NCI-H748 treated with DMSO at 0.1 percent for 48 hours (cell line): ENCODE results near the gene PPP3CA.

Experiments
- DNase-seq: peaks from one replicate; lab custom pipeline; 2025; lab: John Stamatoyannopoulos, UW

The PPP3CA gene

DNA sequence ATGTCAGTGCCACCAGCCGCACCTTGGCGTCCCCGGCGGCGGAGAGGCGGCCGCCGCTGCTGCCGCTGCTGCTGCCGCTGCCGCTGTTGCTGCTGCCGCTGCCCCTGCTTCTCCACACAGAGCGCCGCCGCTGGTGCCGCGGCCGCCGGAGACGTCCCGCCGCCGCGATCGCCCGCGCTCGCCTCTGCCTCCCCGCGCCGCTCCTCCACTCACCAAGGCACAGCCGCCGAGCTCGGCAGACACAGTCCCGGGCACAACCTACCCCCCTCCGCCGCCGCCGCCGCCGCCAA is at the start of gene PPP3CA:
TSS of gene PPP3CA (minus strand) at position 260 of the 290 bp plus-strand sequence.
- DNase-seq: no peak

DNA sequence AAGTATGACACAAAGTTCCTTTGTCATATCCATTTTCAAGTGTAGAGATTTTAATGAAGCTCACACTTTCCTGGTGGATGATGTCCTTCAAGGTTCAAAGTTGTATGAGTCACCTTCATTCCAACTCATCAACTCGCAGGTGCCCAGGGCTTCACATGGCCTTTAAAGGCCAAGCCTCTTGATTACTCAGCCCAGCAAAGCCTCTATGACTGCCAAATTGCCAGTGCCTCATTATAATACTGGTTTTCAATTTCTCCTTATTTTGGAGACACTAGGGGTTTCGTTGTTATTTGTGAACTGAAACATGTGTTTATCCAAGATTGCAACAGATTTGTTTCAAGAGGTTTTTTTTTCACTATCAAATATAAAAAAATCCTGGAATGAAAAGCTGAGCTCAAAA is 45.9 kb upstream of the PPP3CA start:
- DNase-seq: no peak

DNA sequence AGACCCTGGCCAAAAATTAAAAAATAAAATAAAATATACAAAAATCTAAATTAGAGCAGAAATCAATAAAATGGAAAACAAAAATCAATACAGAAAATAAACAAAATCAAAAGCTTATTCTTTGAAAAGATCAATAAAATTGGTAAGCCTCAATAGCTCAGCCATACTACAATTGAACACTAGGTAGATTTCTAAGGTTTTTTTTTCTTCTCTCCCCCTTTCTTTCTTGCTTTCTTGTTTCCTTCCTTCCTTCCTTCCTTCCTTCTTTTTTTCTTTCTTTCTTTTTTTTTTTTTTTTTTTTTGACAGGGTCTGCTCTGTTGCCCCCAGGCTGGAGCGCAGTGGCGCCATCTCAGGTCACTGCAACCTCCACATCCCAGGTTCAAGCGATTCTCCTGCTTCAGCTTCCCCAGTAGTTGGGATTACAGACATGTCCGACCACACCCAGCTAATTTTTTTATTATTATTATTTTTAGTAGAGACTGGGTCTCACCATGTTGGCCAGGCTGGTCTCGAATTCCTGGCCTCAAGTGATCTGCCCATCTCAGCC is 23.4 kb upstream of the PPP3CA start:
- DNase-seq: no peak

DNA sequence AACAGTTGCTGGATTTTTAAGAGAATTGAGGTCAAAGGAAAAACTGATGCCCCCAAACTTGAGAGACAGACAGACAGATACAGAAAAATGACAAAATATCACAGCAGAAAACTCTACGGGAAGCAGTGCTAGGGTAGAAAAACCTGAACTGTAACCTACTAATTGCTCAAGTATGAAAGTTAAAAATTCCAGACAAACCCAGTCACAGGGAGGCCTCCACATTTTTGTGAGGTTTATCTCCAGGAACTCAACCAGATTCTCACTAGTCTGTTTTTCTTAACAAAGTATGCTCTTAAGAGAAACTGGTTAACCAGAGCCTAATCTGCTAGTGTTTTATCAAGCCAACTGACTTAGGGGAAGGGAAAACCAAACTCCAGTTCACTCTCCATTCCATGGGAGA is 19.9 kb upstream of the PPP3CA start:
- DNase-seq: no peak

DNA sequence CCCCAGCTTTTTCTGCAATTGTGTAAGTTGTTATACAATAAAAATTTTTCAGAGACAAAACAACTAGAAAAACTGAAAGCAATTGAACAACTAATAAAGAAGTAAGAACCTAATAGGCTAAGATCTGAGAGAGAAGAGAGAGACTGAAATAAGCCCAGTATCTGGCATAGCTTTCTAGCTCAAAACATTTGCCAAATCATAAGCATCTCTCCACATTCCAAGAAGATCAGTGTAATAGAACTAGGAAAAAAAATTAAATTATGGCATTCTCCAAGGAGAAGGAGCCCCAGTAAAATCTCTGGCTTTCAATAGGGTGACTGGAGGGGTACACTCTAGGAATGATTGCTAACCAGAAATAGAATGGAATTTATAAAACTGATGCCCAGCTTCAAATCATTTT is 19.0 kb upstream of the PPP3CA start:
- no peak for DNase-seq

DNA sequence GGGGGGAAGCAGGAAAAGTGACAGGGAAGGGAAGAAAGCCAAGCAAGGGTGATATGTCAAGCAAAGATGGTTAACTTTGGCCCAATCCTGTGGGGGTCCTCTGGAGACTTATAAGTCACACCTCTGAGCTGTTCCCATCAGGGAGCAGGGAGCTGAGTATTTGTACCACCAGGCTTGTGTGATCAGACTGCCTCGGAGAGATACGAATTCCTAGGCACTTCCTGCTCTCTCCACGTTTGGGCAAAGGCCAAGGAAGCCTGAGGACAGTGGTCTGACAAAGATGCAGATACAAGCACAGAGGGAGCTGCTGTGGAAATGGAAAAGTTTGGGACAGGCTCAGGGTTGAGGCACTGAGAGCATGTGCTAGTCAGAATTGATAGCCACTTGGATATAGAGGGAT is 10.4 kb upstream of the PPP3CA start:
- DNase-seq: no peak

DNA sequence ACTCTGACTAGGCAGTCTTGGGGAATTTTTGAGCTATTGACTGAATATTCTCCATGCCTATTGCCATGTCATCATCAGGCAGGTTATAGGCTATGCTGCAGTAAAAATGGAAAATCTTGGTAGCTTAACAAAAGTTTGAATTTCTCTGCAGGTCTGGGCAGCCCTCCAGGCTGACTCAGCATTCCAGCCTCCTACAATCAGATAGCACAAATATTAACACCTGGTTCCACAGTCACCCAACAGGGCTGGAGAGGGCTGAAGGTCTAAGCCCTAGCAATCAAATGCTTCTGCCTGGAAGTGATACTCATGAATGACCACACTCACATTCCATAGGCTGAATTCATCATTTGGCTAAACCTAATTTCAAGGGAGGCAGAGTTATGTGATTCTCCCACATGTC is 9.6 kb upstream of the PPP3CA start:
- DNase-seq: no peak

DNA sequence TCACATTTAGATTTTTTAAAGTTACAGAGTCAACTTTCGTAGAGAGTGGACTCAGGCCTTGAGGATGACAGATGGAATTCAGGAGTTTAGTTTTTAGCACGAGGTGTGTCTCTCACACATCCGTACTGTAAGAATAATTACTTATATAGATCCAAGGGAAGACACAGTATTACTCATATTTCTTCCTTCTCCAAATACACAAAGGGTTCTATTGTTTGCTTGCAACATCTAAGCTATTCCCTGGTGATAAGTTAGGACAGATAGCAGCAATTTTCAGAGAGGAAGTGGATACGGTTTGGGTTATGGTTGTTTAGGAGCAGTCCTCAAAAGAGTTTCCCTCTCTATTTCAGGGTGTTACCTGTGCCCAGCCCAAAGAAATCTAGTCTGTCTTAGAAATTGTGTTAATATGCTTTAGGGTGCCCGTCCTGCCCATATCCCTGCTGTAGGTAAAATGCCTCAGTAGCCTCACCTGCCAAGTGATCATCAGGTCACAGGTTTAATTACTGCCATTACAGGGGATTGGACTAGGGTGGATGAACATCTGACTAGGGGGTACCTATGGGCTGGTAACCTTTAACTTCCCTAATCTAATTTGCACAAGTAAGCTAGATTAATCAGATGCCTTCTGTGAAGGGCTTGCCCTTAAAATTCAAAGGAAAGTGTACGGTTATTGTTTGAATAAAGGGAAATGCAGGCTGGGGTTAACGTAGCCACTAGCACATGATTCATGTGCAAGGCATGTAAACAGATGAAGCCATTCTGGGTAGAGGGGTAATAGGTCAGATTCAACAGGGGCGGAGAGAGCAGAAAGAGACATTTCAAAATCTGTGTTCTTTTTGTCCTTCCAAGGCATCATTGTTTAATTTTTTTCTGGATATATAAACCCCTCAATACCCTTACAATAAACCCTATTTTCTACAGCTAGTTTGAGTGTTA is 8.7 kb upstream of the PPP3CA start:
- DNase-seq: no peak

DNA sequence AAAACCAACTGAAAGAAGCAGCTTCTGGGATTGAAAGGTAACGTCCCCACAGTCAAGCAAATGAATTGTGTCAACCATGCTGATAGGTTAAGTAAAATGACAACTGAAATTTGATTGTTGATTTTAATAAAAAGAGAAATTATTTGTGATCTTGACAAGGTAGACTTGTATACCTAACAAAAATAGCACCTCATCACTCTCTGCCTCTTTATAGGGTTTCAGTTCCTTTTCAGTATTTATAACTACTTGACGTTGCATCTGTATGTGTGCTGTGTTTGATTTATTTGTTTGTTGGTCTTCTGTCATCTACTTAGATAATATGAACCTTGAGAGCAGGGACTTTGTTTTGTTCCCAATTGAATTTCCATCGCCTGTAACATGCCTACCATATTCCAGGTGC is 7.9 kb upstream of the PPP3CA start:
- no peak for DNase-seq

DNA sequence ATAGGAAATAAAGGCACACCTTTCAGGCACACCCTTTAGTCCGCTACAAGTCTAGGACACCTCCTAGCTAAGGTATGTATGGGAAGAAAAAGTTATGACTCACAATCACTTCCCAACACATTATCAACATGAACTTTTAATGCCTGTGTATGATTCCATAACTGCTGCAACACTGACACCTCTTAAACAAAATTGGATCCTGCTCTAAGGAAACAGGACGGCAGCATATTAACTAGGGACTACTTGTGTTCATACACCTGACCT is 2.4 kb upstream of the PPP3CA start:
- DNase-seq: no peak

DNA sequence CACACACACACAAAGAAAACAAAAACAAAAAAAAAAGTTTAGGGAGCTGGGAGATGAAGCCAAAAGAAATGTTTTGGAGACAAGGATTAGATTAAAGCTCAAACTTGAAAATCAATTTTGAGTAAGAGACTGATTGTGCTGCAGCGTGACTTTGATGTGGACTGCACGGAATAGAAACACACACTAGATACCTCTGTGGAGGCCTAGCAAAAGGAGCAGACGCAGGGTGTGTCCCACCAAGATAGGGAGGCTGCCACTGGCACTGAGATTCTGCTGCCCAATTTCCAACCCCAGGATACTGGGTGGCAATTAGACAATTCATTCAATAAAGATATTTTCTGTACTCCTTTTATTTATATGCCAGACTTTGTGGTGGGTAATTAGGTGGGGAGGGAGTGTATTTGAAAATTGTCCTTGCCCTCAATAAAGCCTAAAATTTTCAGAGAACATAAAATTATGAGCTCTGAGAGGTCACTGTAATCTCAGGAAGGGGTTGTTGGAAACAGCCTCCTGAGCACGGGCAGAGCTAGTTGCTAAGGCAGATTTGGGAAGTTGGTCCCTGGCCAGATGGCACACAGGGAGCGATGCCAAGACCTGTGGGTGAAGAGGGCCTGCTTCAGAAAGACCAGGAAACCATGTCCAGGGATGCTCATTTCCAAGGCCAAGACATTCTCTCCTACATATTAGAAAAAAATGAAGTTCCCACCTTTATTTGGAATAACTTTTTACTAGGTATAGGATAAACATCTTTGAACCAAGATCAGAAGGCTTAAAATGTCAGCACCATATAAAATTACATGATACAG is 1.9 kb upstream of the PPP3CA start:
- peak; percentile 21 for DNase-seq

DNA sequence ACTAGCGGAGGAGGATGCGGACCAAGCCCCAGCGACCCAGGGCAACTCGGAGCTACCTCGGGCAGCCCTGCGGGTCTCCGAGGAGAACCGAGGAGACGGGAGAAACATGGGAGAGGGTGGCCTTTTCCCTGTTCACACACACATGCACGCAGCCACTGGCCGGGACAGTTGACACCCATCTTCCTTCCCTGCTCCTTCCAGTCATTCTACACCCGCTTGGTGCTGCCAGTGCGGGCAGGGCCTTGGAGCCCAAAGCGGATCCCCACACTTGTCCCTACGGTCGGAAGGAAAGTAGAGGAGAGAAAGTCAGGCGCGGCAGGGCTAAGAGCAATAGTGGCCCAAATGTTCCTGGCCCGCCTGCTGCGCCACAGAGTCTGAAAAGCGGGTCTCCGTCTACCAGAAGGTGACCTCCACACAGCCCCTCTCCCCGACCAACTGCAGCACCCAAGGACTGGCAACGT is 1.1 kb upstream of the PPP3CA start:
- no peak for DNase-seq

DNA sequence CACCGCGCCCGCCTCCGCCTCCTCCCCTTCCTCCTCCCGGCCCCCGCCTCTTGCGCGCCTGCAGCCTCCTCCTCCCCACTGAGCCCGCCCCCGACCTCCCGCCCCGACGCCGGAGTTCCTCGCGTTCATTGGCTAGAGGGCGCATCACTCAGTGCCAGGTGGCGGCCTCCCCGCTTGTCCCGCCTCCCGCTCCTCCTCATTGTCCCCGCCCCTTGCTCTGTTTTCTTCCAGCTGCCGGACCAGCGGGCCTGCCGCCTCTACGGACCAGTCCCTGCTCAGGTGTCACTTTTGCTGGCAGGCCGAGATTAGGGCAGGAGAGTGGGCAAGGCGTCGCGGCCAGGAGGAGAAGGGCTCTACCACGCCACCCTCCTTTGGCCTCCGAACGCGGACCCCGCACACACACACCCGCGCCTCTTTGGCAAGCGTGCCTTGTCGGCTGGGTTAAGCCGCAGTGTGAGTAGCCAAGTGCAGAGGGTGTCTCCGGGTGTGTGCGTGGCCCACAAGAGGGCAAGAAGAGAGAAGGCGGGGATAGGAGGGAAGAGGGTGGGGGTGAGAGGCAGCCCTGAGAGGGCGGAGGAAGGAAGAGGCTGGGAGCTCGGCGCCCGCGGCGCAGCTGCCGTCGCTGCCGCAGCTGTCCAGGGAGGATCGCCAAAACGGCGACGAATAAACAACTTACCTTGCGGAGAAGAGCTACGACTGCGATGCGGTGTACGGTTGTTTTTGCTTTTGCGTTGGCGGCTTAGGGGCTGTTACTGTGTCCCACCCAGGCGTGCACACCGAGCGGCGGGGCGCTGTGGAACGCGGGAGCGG is 436 bp upstream of the PPP3CA start:
- peak; percentile 90 for DNase-seq

DNA sequence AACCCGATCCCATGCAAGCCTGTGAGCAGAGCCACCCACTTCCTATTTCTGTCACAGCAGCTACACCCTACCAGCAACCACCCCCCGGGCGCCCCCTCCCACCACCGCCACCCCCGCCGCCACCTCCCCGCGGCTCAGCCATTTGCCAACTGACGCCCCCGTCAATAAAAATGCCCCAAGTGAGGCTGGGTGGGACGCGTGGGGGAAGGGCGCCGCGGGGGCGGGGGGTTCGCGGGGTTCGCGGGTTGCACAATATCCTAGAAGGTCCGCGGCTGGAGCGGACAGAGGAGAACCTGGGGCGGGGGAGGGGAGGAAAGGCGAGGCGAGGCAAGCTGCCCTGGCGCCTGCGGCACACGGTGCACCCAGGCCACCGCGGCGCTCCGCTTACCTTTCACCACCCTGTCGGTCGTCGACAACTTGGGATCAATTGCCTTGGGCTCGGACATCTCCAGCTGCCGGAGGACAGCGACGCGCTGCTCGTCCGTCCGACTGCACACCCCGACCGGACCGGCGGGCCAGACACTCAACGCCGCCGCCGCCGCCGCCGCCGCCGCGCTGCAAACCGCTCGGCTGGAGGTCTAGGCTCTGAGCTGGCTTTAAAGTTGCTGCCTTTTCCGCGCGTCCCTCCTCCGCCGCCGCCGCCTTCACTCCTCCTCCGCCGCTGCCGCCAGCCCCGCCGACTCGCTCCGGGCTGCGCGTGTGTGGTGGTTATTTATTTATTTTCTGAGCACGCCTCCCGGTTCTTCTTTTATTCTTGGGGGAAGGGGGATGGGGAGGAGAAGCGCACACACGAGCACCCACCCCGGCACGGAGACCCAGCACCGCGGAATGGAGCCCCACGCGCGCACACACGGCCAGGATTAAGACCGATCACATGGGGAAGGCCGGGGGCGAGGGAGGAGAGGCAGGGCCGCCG is 717 bp downstream of the PPP3CA start:
- no peak for DNase-seq

DNA sequence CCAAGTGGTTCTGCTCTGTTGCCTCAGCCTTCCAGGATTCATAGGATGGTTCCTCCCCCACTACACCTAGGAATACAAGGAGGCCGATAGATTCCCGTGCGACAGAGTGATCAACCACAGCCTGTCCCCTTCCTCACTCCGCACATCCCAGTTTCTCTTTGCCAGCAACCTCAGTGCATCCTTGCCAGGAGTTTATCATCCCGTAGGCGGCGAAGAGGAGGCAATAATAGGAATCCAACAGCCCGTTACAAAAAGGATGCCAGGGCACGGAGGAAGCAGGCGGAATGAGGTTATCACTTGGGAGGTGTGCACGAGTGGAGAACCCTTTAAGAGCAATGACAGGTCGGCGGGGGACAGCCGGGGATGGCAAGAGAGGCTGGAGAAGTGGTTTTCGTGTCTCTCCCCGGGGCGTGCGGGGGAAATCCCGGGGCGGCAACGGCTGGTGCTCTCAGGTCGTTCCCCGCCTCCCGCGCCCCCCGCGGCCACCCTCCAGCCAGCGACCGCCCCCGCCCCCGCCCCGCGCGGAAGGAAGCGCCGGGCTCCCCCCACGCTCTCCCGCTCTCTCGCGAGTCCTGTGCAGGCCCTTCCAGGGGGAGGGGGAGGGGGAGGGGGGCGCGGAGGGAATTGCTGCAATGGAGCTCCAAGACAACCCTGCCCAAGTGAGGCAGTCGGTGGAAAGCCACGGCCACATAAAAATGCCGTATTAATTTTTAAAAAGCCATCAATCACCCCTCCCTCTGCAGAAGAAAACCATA is 1.6 kb downstream of the PPP3CA start:
- peak; percentile 42 for DNase-seq

DNA sequence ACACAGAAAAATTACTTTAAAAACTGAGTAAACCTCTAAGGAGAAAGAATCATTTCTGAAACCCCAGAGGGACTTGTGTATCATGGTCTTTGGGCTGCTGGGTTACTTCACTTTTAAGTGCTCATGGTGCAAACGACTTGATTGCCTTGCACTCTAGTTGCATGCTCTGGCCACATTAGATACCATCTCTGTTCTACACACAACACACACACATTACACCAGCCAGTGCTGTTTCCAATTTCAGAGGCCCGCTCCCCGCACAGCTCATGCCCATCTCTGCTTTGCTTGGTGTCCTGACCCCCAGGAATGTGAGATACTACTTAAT is 2.1 kb downstream of the PPP3CA start:
- DNase-seq: peak; percentile 42

DNA sequence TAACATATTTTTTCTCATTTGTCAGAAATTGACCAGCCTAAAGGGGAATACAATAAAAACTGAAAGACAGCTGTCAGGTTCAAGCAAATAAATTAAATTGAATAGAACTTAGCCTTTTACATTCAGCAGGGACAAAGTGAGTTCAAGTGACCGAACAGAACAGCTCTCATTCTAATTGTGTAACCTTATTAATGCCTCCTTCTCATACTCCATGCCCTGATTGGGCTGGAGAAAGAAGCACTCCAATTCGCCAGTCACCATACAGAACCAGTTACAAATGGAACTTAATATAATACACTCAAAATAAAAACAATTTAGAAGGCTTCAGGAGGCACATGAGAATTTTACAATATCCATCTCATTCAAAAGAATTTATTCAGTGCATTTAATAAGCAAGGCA is 8.0 kb downstream of the PPP3CA start:
- no peak for DNase-seq

DNA sequence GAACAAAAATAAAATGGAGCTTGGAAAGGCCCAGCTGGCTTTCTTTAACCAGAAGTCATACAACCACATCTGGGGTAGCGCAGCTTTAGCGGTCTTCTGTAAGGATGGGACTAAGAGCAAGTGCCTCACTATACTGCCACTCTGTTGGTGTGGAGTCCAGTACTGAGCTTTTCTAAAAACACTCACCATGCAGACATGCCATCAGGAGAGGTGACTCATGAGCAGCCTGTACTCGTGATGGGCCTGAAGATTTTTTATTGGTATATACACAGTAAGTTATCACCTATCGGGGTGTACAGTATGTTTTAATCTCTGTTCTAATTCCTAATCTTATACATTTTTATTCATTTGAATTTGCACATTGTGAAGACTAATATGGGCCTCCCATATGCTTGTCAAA is 9.6 kb downstream of the PPP3CA start:
- DNase-seq: no peak

DNA sequence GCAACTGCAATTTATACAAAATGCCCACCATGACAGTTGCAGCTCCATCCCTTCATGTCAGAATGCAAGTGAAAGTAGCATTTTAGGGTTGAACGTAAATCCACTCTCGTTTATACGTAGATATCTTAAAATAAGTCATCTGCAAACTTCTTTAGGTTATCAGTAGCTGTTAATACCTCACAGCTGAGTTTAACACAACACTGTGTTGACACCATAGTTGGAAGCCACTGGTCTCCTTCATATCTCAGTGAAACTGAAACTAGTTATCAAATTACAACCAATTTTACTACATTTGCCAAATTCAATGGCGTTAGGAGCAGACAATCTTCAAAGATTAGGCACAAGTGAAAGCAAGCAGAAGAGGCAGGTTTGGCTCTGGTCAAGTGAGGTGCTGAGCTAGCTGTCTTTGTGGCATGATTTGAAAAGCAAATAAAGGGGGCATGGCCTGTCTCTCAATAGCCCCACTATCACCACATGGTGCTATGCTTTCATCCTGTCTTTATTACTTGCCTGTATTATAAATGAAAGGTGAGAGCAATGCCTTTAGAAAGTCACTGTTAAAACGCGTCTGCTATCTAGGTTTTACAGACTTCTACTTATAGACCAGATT is 12.3 kb downstream of the PPP3CA start:
- DNase-seq: peak; percentile 51

DNA sequence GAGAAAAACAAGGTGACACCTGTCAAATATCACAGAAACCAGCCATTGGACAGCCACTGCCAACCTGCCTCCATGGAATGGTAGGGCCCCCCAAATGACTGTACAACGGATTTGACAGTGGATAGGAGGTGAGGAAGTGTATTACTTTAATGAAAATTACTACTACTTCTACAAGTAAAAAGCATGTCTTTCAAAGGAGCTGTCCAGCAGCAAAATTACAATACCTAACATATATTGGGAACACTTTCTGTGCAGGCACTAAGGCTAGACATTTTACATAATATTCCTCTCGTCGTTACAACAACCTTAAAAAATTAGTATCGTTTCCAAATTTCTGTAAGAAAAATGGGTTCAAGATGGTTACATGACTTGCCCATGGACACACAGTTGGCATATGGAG is 14.9 kb downstream of the PPP3CA start:
- no peak for DNase-seq
